HG03432 (cell line): ENCODE measurements around the gene PDCL3.

Source experiments
- ATAC-seq: cut with Tn5 transposase; IDR thresholded peaks from one replicate; pipeline ENCODE4 v1.9.1; 2021; ENCODE audit warnings: mild to moderate bottlenecking, moderate library complexity; ENCODE audit not compliant: unreplicated experiment

PDCL3 gene

GRCh38 chr2:100611079-100612029 lies 48.6 kb downstream of the PDCL3 start:
- no peak for ATAC-seq

- no peak for ATAC-seq
These were observed 49.7 kb downstream of the PDCL3 start for GRCh38 chr2:100612388-100613000.

GRCh38 chr2:100613719-100614118 lies 50.9 kb downstream of the PDCL3 start:
- no peak for ATAC-seq

GRCh38 chr2:100614455-100615000 lies 51.7 kb downstream of the PDCL3 start:
- no peak for ATAC-seq

- ATAC-seq, result no peak
These were observed 52.7 kb downstream of the PDCL3 start for GRCh38 chr2:100615471-100615870.

GRCh38 chr2:100615886-100616285 lies 53.1 kb downstream of the PDCL3 start:
- ATAC-seq, result no peak

GRCh38 chr2:100616841-100617390 lies 54.1 kb downstream of the PDCL3 start:
- ATAC-seq, result no peak

GRCh38 chr2:100619951-100620350 lies 57.2 kb downstream of the PDCL3 start:
- ATAC-seq, result no peak

GRCh38 chr2:100620481-100620880 lies 57.7 kb downstream of the PDCL3 start:
- no peak for ATAC-seq

- no peak for ATAC-seq
These were observed 58.7 kb downstream of the PDCL3 start for GRCh38 chr2:100621371-100621951.

GRCh38 chr2:100623033-100623715 lies 60.4 kb downstream of the PDCL3 start:
- ATAC-seq, result no peak

- no peak for ATAC-seq
These were observed 61.1 kb downstream of the PDCL3 start for GRCh38 chr2:100623930-100624329.

GRCh38 chr2:100624536-100624935 lies 61.7 kb downstream of the PDCL3 start:
- ATAC-seq, result no peak

GRCh38 chr2:100625717-100626116 lies 62.9 kb downstream of the PDCL3 start:
- ATAC-seq, result no peak
